Chondrocyte (in vitro differentiated cells): Measurements from ENCODE around the gene BCOR. TPM values are rescaled to one million over a fixed set of nuclear protein-coding genes. Genes with fewer than 3 reads are reported as not detected.

Experiments used
- DNase-seq: peaks from one replicate; pipeline ENCODE4 v3.0.0; 2021; ENCODE audit warnings: mixed read lengths, low spot score
- H3K27ac Mint-ChIP-seq: one replicate; pipeline ENCODE4 v1.8.0; 2021; ENCODE audit warnings: mild to moderate bottlenecking, moderate library complexity, mixed read lengths; ENCODE audit not compliant: unreplicated experiment
- H3K27me3 Mint-ChIP-seq: 2 replicates; pipeline ENCODE4 v1.8.0; 2021; ENCODE audit warnings: low read depth, mixed read lengths
- H3K36me3 Mint-ChIP-seq: 2 replicates; pipeline ENCODE4 v1.8.0; 2021; ENCODE audit warnings: low read depth, mixed read lengths
- H3K4me1 Mint-ChIP-seq: 2 replicates; pipeline ENCODE4 v1.8.0; 2021; ENCODE audit warnings: low read depth, mild to moderate bottlenecking, mixed read lengths
- H3K4me3 Mint-ChIP-seq: one replicate; pipeline ENCODE4 v1.8.0; 2021; ENCODE audit warnings: mild to moderate bottlenecking, moderate library complexity, mixed read lengths; ENCODE audit not compliant: unreplicated experiment
- H3K9me3 Mint-ChIP-seq: 2 replicates; pipeline ENCODE4 v1.8.0; 2021; ENCODE audit warnings: low read depth, mixed read lengths
- CTCF ChIP-seq: fragments of 200-600 bp; sonication (generic); IDR thresholded peaks from 2 replicates; pipeline ENCODE4 v1.5.0; 2021; ENCODE audit warnings: antibody characterized with exemption, mild to moderate bottlenecking, moderate library complexity
- total RNA-seq: library from RNA; stranded (reverse); gene quantifications from 3 replicates; pipeline ENCODE4 v1.2.1, GENCODE V29; 2021

The BCOR gene
- total RNA-seq, 1 donor from 2014 or later = 11.0 TPM

- Mint-ChIP-seq H3K36me3 (no peaks in the 10 kb centered on the region), H3K9me3 (no peaks in the 10 kb centered on the region), H3K27me3 (no peaks in the 10 kb centered on the region), H3K4me1 (peaks cover 17% of the 10 kb centered on the region), H3K4me3 (no peak overlapping the region), H3K27ac (no peak overlapping the region)
- DNase-seq = no peak
- TF ChIP-seq CTCF = no peak
Measured at GRCh38 chrX:40140706-40141499, 43.1 kb upstream of the BCOR start.

GRCh38 chrX:40132751-40133150, 35.0 kb upstream of the BCOR start:
- no peaks in the 10 kb centered on the region for H3K27me3 Mint-ChIP-seq
- TF ChIP-seq CTCF = no peak
- no peaks in the 10 kb centered on the region for H3K9me3 Mint-ChIP-seq
- no peaks in the 10 kb centered on the region for H3K36me3 Mint-ChIP-seq
- H3K4me3 Mint-ChIP-seq = no peak overlapping the region
- peak overlapping the region; percentile 77 for H3K27ac Mint-ChIP-seq
- no peak for DNase-seq
- H3K4me1 Mint-ChIP-seq = peaks cover 18% of the 10 kb centered on the region

- TF ChIP-seq CTCF = no peak
Measured at GRCh38 chrX:40131654-40132337, 34.0 kb upstream of the BCOR start.

GRCh38 chrX:40130207-40130606, 32.4 kb upstream of the BCOR start:
- no peak overlapping the region for H3K4me3 Mint-ChIP-seq
- no peaks in the 10 kb centered on the region for H3K27me3 Mint-ChIP-seq
- H3K36me3 Mint-ChIP-seq = no peaks in the 10 kb centered on the region
- H3K4me1 Mint-ChIP-seq = peaks cover 18% of the 10 kb centered on the region
- TF ChIP-seq CTCF = no peak
- no peak overlapping the region for H3K27ac Mint-ChIP-seq
- peaks cover 8% of the 10 kb centered on the region for H3K9me3 Mint-ChIP-seq
- DNase-seq = no peak

More at GRCh38 chrX:40131654-40132337, 34.0 kb upstream of the BCOR start:
- no peak overlapping the region for H3K4me3 Mint-ChIP-seq
- no peak for DNase-seq
- H3K4me1 Mint-ChIP-seq = peaks cover 18% of the 10 kb centered on the region
- H3K9me3 Mint-ChIP-seq = peaks cover 4% of the 10 kb centered on the region
- H3K27ac Mint-ChIP-seq = no peak overlapping the region
- H3K27me3 Mint-ChIP-seq = no peaks in the 10 kb centered on the region
- H3K36me3 Mint-ChIP-seq = no peaks in the 10 kb centered on the region

GRCh38 chrX:40127052-40127451, 29.3 kb upstream of the BCOR start:
- H3K9me3 Mint-ChIP-seq = peaks cover 8% of the 10 kb centered on the region
- no peak for TF ChIP-seq CTCF
- H3K36me3 Mint-ChIP-seq = no peaks in the 10 kb centered on the region
- no peak overlapping the region for H3K27ac Mint-ChIP-seq
- H3K4me1 Mint-ChIP-seq = peaks cover 10% of the 10 kb centered on the region
- DNase-seq = no peak
- no peak overlapping the region for H3K4me3 Mint-ChIP-seq
- no peaks in the 10 kb centered on the region for H3K27me3 Mint-ChIP-seq
